SK-N-SH (cell line): ENCODE measurements around the gene CDH7. TPM values are rescaled to one million over a fixed set of nuclear protein-coding genes. Genes with fewer than 3 reads are reported as not detected.

Experiments
- CTCF ChIA-PET: fragments of 300-600, 350-600 bp; formaldehyde crosslinking; extraction: SDS; loops from one replicate; lab custom pipeline; 2021; lab: Yijun Ruan, JAX
- POLR2A ChIA-PET: fragments of 350-600 bp; sonication (Branson Sonifier 250); formaldehyde crosslinking; extraction: SDS; loops from one replicate; lab custom pipeline; 2020; ENCODE audit warnings: antibody characterized with exemption, inconsistent platforms; lab: Yijun Ruan, JAX
- DNase-seq: peaks from one replicate; pipeline ENCODE4 v3.0.0; 2012
- H2AFZ ChIP-seq: fragments of 200-600 bp; sonication (generic); 2 replicates; pipeline ENCODE4 v1.8.1; 2016; ENCODE audit warnings: antibody characterized with exemption, mild to moderate bottlenecking, low read depth
- H3F3A ChIP-seq: fragments of 200-600 bp; sonication (generic); replicated peaks from 2 replicates; pipeline ENCODE3; 2016; ENCODE audit warnings: antibody characterized with exemption, mild to moderate bottlenecking; ENCODE audit not compliant: insufficient read depth
- H3K27ac ChIP-seq, 2 experiments: fragments of 200-500 bp in 1 of 2; fragments of 200-600 bp in 1 of 2; sonication (Bioruptor generic) in 1 of 2; sonication (generic), shearing (Covaris generic) in 1 of 2; 2 replicates each; pipeline versions ENCODE4 v1.5.1 to v1.6.1; 2014 to 2016; ENCODE audit warnings: low read depth in 2 of 2, inconsistent platforms in 1 of 2, low read length in 1 of 2, mild to moderate bottlenecking in 1 of 2, mixed read lengths in 1 of 2
- H3K27me3 ChIP-seq: fragments of 200-600 bp; sonication (generic), shearing (Covaris generic); 2 replicates; pipeline ENCODE4 v1.6.1; 2016; ENCODE audit warnings: mixed run types; ENCODE audit not compliant: insufficient read depth
- H3K36me3 ChIP-seq, 2 experiments: fragments of 200-500 bp in 1 of 2; fragments of 200-600 bp in 1 of 2; sonication (Bioruptor generic) in 1 of 2; sonication (generic) in 1 of 2; replicated peaks in 1 of 2; 2 replicates each; pipeline versions ENCODE3 to v1.5.1; 2014 to 2016; ENCODE audit warnings: low read length in 1 of 2, mild to moderate bottlenecking in 1 of 2; ENCODE audit not compliant: insufficient read depth in 2 of 2, control insufficient read depth in 1 of 2
- H3K4me1 ChIP-seq, 2 experiments: fragments of 200-500 bp in 1 of 2; fragments of 200-600 bp in 1 of 2; sonication (Bioruptor generic) in 1 of 2; sonication (generic), shearing (Covaris generic) in 1 of 2; 2 replicates each; pipeline versions ENCODE4 v1.5.1 to v1.6.1; 2014 to 2016; ENCODE audit warnings: low read depth in 1 of 2, low read length in 1 of 2, mixed run types in 1 of 2; ENCODE audit not compliant: insufficient read depth in 2 of 2, control insufficient read depth in 1 of 2
- H3K4me2 ChIP-seq: fragments of 200-600 bp; sonication (generic), shearing (Covaris generic); 2 replicates; pipeline ENCODE4 v1.6.1; 2017; ENCODE audit warnings: mixed run types
- H3K4me3 ChIP-seq, 2 experiments: fragments of 200-500 bp in 1 of 2; fragments of 200-600 bp in 1 of 2; sonication (Bioruptor generic) in 1 of 2; sonication (generic), shearing (Covaris generic) in 1 of 2; 2 replicates each; pipeline versions ENCODE4 v1.5.1 to v1.8.1; 2014 to 2016; ENCODE audit warnings: low read depth in 2 of 2, inconsistent platforms in 1 of 2, low read length in 1 of 2, mild to moderate bottlenecking in 1 of 2, mixed read lengths in 1 of 2, moderate library complexity in 1 of 2
- H3K79me2 ChIP-seq: fragments of 200-600 bp; sonication (generic); 2 replicates; pipeline ENCODE4 v1.8.1; 2017; ENCODE audit warnings: mild to moderate bottlenecking; ENCODE audit not compliant: insufficient read depth
- H3K9ac ChIP-seq: fragments of 200-600 bp; sonication (generic); 2 replicates; pipeline ENCODE4 v1.6.1; 2017; ENCODE audit warnings: mixed run types
- H3K9me2 ChIP-seq: fragments of 200-600 bp; sonication (generic); 2 replicates; pipeline ENCODE4 v1.6.1; 2017; ENCODE audit warnings: mixed run types
- H3K9me3 ChIP-seq: fragments of 200-600 bp; sonication (generic); 2 replicates; pipeline ENCODE4 v1.6.1; 2017; ENCODE audit warnings: mixed run types, mild to moderate bottlenecking, moderate library complexity
- H4K20me1 ChIP-seq: fragments of 200-600 bp; sonication (generic); 2 replicates; pipeline ENCODE4 v1.6.1; 2017; ENCODE audit warnings: mild to moderate bottlenecking, mixed run types; ENCODE audit not compliant: insufficient read depth
- CTCF ChIP-seq: fragments of 200-600 bp; sonication (generic); IDR thresholded peaks from 2 replicates; pipeline ENCODE4 v1.6.1; 2017; ENCODE audit warnings: antibody characterized with exemption, mild to moderate bottlenecking, moderate library complexity
- EZH2phosphoT487 ChIP-seq: fragments of 200-600 bp; sonication (generic); IDR thresholded peaks from 2 replicates; pipeline ENCODE4 v1.6.1; 2017; ENCODE audit warnings: low read depth, mixed run types, mild to moderate bottlenecking, antibody characterized with exemption, moderate library complexity, borderline replicate concordance
- FOXJ3 ChIP-seq: sonication (generic); formaldehyde crosslinking; IDR thresholded peaks from 2 replicates; pipeline ENCODE4 v1.5.1; 2020; ENCODE audit warnings: mild to moderate bottlenecking, missing genetic modification reagents
- FOXM1 ChIP-seq: IDR thresholded peaks from 2 replicates; pipeline ENCODE4 v1.4.0; 2012; ENCODE audit warnings: low read depth, mild to moderate bottlenecking
- GABPA ChIP-seq: IDR thresholded peaks from 2 replicates; pipeline ENCODE4 v1.4.0; 2012; ENCODE audit warnings: low read depth, mild to moderate bottlenecking
- GATA2 ChIP-seq: sonication (generic); formaldehyde crosslinking; IDR thresholded peaks from 2 replicates; pipeline ENCODE4 v1.5.0; 2020; ENCODE audit warnings: mild to moderate bottlenecking, missing genetic modification reagents
- MXI1 ChIP-seq: IDR thresholded peaks from 2 replicates; pipeline ENCODE4 v1.6.1; 2012; ENCODE audit warnings: mild to moderate bottlenecking, low read depth, low read length, improper control_type of control experiment
- NFIC ChIP-seq: IDR thresholded peaks from 2 replicates; pipeline ENCODE4 v1.4.0; 2012; ENCODE audit warnings: borderline replicate concordance
- NRF1 ChIP-seq: IDR thresholded peaks from 2 replicates; pipeline ENCODE4 v1.6.1; 2012; ENCODE audit warnings: low read depth, mild to moderate bottlenecking, low read length
- PBX3 ChIP-seq: IDR thresholded peaks from 2 replicates; pipeline ENCODE4; 2012
- RFX5 ChIP-seq: IDR thresholded peaks from 2 replicates; pipeline ENCODE4 v1.6.1; 2012; ENCODE audit warnings: mild to moderate bottlenecking, improper control_type of control experiment, low read length
- TAF1 ChIP-seq: IDR thresholded peaks from 2 replicates; pipeline ENCODE4 v1.6.1; 2012; ENCODE audit warnings: low read depth, mild to moderate bottlenecking, low read length, moderate library complexity, borderline replicate concordance
- WGBS: methylation state at CpG from one replicate; pipeline ENCODE4 v1.1.6; 2017; ENCODE audit warnings: low lambda C conversion rate; 5-methylcytosine and 5-hydroxymethylcytosine counted together
- polyA plus RNA-seq, 3 experiments: library from polyadenylated mRNA; depleted of rRNA; stranded (reverse); fragments of >200 nt; gene quantifications; 2 replicates each; pipeline ENCODE4 v1.2.3, GENCODE V29; 2012

The CDH7 gene
- polyA plus RNA-seq, 1 of the 3 experiments (the other 2 are of a cell fraction): not detected

GRCh38 chr18:65901522-65901921 lies 150.7 kb downstream of the CDH7 start:
- Histone ChIP-seq H3K79me2 (no peaks in the 10 kb centered on the region), H3K9ac (no peak overlapping the region), H3F3A (no peaks in the 10 kb centered on the region), H3K4me2 (no peak overlapping the region), H3K9me3 (no peaks in the 10 kb centered on the region), H3K27me3 (no peaks in the 10 kb centered on the region), H3K4me1 (no peaks in the 10 kb centered on the region; a peak in 1 of 4 replicates), H3K36me3 (no peaks in the 10 kb centered on the region), H2AFZ (no peak overlapping the region), H3K4me3 (no peak overlapping the region), H3K9me2 (no peaks in the 10 kb centered on the region), H3K27ac (no peak overlapping the region), H4K20me1 (no peaks in the 10 kb centered on the region)
- POLR2A ChIA-PET: no interaction called here
- CTCF ChIA-PET: no interaction called here
- 23% methylated on average over 1 of the region's 1 CpG for WGBS
- no peak for DNase-seq
- no peak for TF ChIP-seq NRF1
- TF ChIP-seq CTCF: no peak

DNA sequence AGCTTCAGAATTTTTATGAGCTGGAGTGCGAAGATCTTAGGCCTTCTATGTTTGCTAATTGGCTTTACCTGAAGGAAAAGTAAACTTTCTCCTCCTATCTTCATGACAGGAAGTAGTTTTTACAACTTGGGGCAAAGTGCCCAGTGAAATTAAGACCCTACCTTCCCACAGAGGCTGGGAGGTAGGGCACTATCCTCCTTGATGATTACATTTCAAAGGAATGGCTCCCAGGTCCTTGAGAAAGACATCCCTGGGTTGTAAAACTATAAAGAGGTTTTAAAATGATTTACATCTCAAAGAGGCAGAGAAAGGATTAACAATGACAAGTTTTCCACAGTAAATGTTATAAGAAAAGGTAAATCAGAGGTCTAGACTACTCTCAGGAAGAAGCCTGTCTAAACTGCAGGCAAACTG lies 155.8 kb downstream of the CDH7 start:
- Histone ChIP-seq H3K9ac (no peak overlapping the region), H3K4me1 (no peaks in the 10 kb centered on the region; a peak in 1 of 4 replicates), H3K27ac (no peak overlapping the region), H3K4me2 (no peak overlapping the region), H2AFZ (no peak overlapping the region), H3K36me3 (no peaks in the 10 kb centered on the region), H3K9me3 (no peaks in the 10 kb centered on the region), H3K9me2 (no peaks in the 10 kb centered on the region), H3F3A (no peaks in the 10 kb centered on the region), H3K27me3 (no peaks in the 10 kb centered on the region), H3K4me3 (no peak overlapping the region), H3K79me2 (no peaks in the 10 kb centered on the region), H4K20me1 (no peaks in the 10 kb centered on the region)
- CTCF ChIA-PET: interaction anchor here (0.9 kb wide), 1 partner anchor 11 kb away, joined by 3 read pairs; no protein-coding TSS in a partner anchor
- TF ChIP-seq MXI1 (no peak), FOXM1 (no peak), FOXJ3 (CRISPR knock-in tag) (no peak), RFX5 (no peak), TAF1 (no peak), GABPA (no peak)
- POLR2A ChIA-PET: no interaction called here
- 38% methylated on average over 1 of the region's 1 CpG for WGBS
- DNase-seq: no peak

DNA sequence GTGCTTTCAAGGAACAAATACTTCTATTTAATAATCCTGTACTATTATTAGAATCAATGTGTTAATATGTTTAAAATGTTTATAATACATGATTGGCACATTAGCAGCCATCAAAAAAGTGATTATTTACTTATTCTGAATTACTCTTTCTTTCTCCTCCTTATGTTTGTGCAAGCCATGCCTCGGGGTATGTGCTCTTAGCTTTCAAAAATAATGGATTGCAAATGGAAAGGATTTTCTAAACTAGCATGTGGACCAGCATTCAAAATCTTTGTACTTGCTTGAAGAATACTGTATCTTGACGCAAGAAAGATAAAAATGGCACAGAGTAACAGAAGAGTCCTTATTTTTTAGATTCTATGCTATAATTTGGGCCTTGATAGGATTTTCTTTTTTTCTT lies 156.5 kb downstream of the CDH7 start:
- H3K4me3 ChIP-seq: no peak overlapping the region

More for the DNA sequence above, 156.5 kb downstream of the CDH7 start:
- CTCF ChIA-PET: interaction anchor here (0.9 kb wide), 1 partner anchor 10 kb away, joined by 3 read pairs; no protein-coding TSS in a partner anchor
- Histone ChIP-seq H3K27ac (no peak overlapping the region), H3K9me3 (no peaks in the 10 kb centered on the region), H3K4me1 (no peaks in the 10 kb centered on the region; a peak in 1 of 4 replicates), H3K27me3 (no peaks in the 10 kb centered on the region), H3K79me2 (no peaks in the 10 kb centered on the region), H2AFZ (no peak overlapping the region), H3F3A (no peaks in the 10 kb centered on the region), H3K9ac (no peak overlapping the region), H4K20me1 (no peaks in the 10 kb centered on the region), H3K4me2 (no peak overlapping the region), H3K9me2 (no peaks in the 10 kb centered on the region), H3K36me3 (no peaks in the 10 kb centered on the region)
- 25% methylated on average over 2 of the region's 2 CpGs for WGBS
- no peak for DNase-seq
- POLR2A ChIA-PET: no interaction called here
- TF ChIP-seq FOXM1 (no peak), NFIC (no peak), GATA2 (CRISPR knock-in tag) (no peak), PBX3 (no peak), CTCF (no peak), EZH2phosphoT487 (no peak)
